OCI-LY3 (cell line): Measurements from ENCODE around the gene DTX3.
A peak's percentile ranks its signal among the peaks of the same experiment; 100 is the strongest.

Experiments used
- H2AFZ ChIP-seq: fragments of 200-600, 300-600 bp; shearing (Covaris generic); 2 replicates; pipeline ENCODE4 v1.6.0; 2014; ENCODE audit warnings: antibody characterized with exemption, low read depth, low read length
- H3K27ac ChIP-seq: fragments of 200-600, 300-600 bp; sonication (generic); 2 replicates; pipeline ENCODE4 v1.5.1; 2014; ENCODE audit warnings: mild to moderate bottlenecking, low read length, moderate library complexity, mixed read lengths
- H3K27me3 ChIP-seq: fragments of 200-600, 300-600 bp; sonication (generic); 2 replicates; pipeline ENCODE4 v1.6.1; 2014; ENCODE audit warnings: low read depth, low read length, mixed read lengths
- H3K36me3 ChIP-seq: fragments of 200-600, 300-600 bp; sonication (generic); replicated peaks from 2 replicates; pipeline ENCODE3; 2014; ENCODE audit warnings: low read depth, low read length, mixed read lengths
- H3K4me1 ChIP-seq: fragments of 300-600, 200-600 bp; sonication (generic); 2 replicates; pipeline ENCODE4 v1.6.1; 2014; ENCODE audit warnings: low read length, mixed read lengths
- H3K4me2 ChIP-seq: fragments of 200-600, 300-600 bp; sonication (generic); 2 replicates; pipeline ENCODE4 v1.6.1; 2014; ENCODE audit warnings: low read length, mixed read lengths
- H3K4me3 ChIP-seq: fragments of 300-600, 200-600 bp; sonication (generic); 2 replicates; pipeline ENCODE4 v1.5.1; 2014; ENCODE audit warnings: antibody characterized with exemption, mild to moderate bottlenecking, low read length, moderate library complexity
- H3K79me2 ChIP-seq: fragments of 300-600, 200-600 bp; shearing (Covaris generic); 2 replicates; pipeline ENCODE4 v1.6.1; 2014; ENCODE audit warnings: mild to moderate bottlenecking, low read length, mixed read lengths
- H3K9ac ChIP-seq: fragments of 300-600, 200-600 bp; shearing (Covaris generic); 2 replicates; pipeline ENCODE4 v1.6.0; 2014; ENCODE audit warnings: mild to moderate bottlenecking, low read length, moderate library complexity
- H3K9me3 ChIP-seq: fragments of 200-600, 300-600 bp; shearing (Covaris generic); 2 replicates; pipeline ENCODE4 v1.6.1; 2014; ENCODE audit warnings: low read length, mixed read lengths; ENCODE audit not compliant: insufficient read depth
- H4K20me1 ChIP-seq: fragments of 200-600, 300-600 bp; sonication (generic); 2 replicates; pipeline ENCODE4 v1.6.1; 2016; ENCODE audit warnings: low read length, mixed read lengths; ENCODE audit not compliant: insufficient read depth
- EZH2phosphoT487 ChIP-seq: fragments of 200-600 bp; shearing (Covaris generic); IDR thresholded peaks from 2 replicates; pipeline ENCODE4 v1.6.1; 2018; ENCODE audit warnings: antibody characterized with exemption, mixed run types, low read depth
- TF ChIP-seq, protein P1 (sequence below): fragments of 200-600, 300-600 bp; sonication (generic); IDR thresholded peaks from 2 replicates; pipeline ENCODE4 v1.5.1; 2014; ENCODE audit warnings: antibody characterized with exemption, low read length, low read depth

DTX3 gene

DNA sequence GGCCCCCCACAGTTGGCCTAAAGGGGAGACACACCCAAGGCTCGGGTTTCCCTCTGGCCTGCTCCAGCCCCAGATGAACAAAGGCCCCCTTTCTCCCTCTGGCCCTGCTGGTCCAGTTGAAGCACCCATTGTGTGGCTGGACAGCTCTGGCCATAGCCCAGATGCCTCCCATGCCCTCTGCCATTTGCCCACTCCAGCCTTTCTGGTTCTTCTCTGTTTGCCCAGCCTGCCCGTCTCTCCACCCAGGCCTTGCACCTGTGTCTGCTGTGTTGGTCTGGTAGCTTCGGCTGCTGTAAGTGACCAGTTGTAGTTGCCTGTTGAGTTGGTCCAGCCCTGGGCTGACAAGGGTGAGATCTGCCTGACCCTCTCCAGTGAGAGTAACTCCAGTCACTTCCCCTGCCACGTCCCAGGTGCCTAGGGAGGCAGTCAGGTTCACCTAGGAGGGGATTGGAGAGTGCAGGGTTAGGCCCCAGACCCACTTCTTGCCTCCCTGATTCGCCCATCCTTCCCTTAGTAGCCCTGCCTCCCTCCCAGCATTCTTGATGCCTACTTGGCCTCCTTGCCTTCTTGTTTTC, 25.4 kb downstream of the DTX3 start:
- no peak overlapping the region for H2AFZ ChIP-seq
- H3K27me3 ChIP-seq, result no peaks in the 10 kb centered on the region
- H3K4me1 ChIP-seq, result peaks cover 8% of the 10 kb centered on the region; the same call in 1 of the 2 replicates
- no peak overlapping the region for H3K4me3 ChIP-seq
- no peak for TF ChIP-seq EZH2phosphoT487
- TF ChIP-seq, protein P1, sequence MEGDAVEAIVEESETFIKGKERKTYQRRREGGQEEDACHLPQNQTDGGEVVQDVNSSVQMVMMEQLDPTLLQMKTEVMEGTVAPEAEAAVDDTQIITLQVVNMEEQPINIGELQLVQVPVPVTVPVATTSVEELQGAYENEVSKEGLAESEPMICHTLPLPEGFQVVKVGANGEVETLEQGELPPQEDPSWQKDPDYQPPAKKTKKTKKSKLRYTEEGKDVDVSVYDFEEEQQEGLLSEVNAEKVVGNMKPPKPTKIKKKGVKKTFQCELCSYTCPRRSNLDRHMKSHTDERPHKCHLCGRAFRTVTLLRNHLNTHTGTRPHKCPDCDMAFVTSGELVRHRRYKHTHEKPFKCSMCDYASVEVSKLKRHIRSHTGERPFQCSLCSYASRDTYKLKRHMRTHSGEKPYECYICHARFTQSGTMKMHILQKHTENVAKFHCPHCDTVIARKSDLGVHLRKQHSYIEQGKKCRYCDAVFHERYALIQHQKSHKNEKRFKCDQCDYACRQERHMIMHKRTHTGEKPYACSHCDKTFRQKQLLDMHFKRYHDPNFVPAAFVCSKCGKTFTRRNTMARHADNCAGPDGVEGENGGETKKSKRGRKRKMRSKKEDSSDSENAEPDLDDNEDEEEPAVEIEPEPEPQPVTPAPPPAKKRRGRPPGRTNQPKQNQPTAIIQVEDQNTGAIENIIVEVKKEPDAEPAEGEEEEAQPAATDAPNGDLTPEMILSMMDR, result no peak
- no peak overlapping the region for H3K27ac ChIP-seq
- no peak overlapping the region for H3K4me2 ChIP-seq
- no peaks in the 10 kb centered on the region for H3K9me3 ChIP-seq
- no peaks in the 10 kb centered on the region for H3K36me3 ChIP-seq
- no peaks in the 10 kb centered on the region for H3K79me2 ChIP-seq
- no peak overlapping the region for H3K9ac ChIP-seq
- H4K20me1 ChIP-seq, result no peaks in the 10 kb centered on the region

DNA sequence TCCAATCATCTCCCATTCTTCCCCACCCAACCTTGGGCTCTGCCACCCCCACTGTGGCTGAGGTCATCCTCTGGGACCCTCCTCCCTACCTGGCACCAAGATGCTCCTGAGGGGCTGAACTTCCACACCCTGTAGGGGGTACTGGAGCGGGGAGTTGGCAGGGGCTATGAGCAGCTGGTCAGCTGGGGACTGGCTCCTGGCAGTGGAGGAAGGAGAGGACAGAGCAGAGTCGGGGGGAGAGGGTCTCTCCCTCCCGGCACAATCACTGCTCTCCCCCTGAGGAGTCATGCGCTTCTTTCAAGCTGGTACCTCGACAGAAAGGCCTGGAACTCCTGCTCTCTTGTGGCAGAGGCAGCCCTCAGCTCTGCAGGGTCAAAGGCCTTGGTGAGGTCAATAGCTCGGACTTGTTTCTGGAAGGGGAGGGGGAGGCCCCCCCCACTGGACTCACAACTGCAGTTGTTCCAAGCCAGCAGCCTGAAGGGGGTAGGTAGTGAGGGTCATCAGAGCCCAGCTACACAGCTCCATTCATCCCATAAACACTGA, 26.3 kb downstream of the DTX3 start:
- Histone ChIP-seq H3K36me3 (no peaks in the 10 kb centered on the region), H3K27me3 (no peaks in the 10 kb centered on the region), H4K20me1 (no peaks in the 10 kb centered on the region), H3K9me3 (no peaks in the 10 kb centered on the region), H3K4me3 (no peak overlapping the region), H3K4me2 (no peak overlapping the region), H3K27ac (no peak overlapping the region), H3K4me1 (peaks cover 8% of the 10 kb centered on the region; the same call in 1 of the 2 replicates), H2AFZ (no peak overlapping the region), H3K9ac (no peak overlapping the region), H3K79me2 (no peaks in the 10 kb centered on the region)
- TF ChIP-seq, protein P1, result no peak
- TF ChIP-seq EZH2phosphoT487, result no peak

DNA sequence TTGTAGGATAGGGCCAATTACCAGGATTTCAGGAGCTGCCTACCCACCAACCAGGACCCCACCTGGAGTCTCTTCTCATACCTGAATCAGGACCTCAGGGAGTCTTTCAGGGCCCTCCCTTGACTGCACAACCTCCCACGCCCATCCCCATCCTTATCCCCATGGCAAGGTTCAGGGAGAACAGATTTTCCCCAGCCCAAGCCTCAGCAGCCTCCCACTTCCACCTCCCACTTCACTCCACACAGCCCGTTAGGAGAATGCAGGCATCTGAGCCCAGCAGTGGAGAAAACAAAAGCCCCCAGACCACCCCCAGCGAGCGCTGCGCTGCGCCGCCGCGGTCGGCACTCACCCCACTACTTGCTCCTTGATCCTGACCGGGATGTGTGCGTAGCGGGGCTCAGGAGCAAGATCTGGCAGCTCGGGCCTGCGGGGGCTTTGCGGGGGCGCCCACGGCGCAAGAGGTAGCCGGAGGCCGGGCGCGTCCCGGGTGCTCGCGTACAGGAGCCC, 27.0 kb downstream of the DTX3 start:
- H3K9ac ChIP-seq, result no peak overlapping the region
- no peak overlapping the region for H2AFZ ChIP-seq
- no peaks in the 10 kb centered on the region for H3K27me3 ChIP-seq

DNA sequence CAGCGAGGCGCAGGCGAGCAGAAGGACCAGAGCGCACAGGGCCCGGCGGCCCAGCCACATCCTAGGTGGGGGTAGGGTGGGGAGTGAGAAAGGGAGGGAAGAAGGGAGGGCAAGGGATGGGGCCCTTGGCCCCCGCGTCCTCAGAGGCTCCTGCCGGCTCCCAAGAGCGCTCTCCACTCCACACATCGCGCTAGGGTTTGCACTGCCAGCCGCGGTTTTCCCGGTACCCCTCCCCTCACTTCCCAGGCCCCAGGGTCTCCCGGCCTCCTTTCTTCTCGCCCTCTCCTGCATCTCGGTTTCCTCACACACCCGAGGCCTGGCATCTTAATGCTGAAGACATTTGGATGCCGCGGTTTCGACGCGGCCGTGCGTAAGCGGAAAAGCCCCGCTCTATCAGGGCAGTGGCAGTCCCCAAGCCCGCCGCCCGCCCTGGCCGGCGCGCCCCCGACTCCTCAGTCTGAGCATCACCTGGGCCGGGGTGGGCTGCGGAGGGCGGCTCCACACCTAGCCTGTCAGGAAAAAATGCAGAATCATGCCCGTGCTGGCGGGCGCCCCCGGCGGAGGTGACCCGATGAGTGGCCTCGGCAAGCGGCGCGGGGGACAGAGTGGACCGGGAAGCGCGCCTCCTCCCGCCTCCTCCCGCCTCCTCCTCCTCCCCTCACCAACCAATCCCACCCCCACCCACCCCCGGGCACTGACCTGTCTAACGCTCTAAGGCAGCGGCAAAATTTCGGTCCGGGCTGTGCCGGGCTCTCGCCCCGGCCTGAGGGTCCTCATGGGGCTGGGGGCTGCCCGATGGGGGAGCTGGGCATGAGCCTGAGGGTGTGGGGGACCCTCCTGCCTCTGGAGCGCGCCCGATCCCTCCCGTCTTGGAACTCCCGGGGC, 27.7 kb downstream of the DTX3 start:
- Histone ChIP-seq H4K20me1 (no peaks in the 10 kb centered on the region), H2AFZ (peak overlapping the region; percentile 84), H3K9ac (peak overlapping the region; percentile 75), H3K4me2 (peak overlapping the region; percentile 95), H3K9me3 (no peaks in the 10 kb centered on the region), H3K27me3 (no peaks in the 10 kb centered on the region), H3K4me1 (peaks cover 8% of the 10 kb centered on the region; the same call in 1 of the 2 replicates), H3K79me2 (no peaks in the 10 kb centered on the region), H3K4me3 (peak overlapping the region; percentile 88), H3K36me3 (no peaks in the 10 kb centered on the region), H3K27ac (no peak overlapping the region)
- TF ChIP-seq EZH2phosphoT487, result no peak
- TF ChIP-seq, protein P1, result no peak

More for the DNA sequence above, 27.0 kb downstream of the DTX3 start:
- TF ChIP-seq EZH2phosphoT487, result no peak
- no peaks in the 10 kb centered on the region for H3K36me3 ChIP-seq
- H3K27ac ChIP-seq, result no peak overlapping the region
- no peaks in the 10 kb centered on the region for H3K79me2 ChIP-seq
- H3K4me1 ChIP-seq, result peaks cover 8% of the 10 kb centered on the region; the same call in 1 of the 2 replicates
- H3K4me3 ChIP-seq, result no peak overlapping the region
- H3K4me2 ChIP-seq, result peak overlapping the region; percentile 95; the same call in 1 of the 2 replicates
- no peaks in the 10 kb centered on the region for H3K9me3 ChIP-seq
- H4K20me1 ChIP-seq, result no peaks in the 10 kb centered on the region
